HG03575 (cell line): Measurements from ENCODE around the gene DRAM2.
"Not testable (repeated sequence)": the region's sequence is repeated elsewhere in the genome, so short reads cannot be mapped to it uniquely, and the experiment has no call there.

Experiments
- ATAC-seq: cut with Tn5 transposase; IDR thresholded peaks from one replicate; pipeline ENCODE4 v1.9.1; 2021; ENCODE audit not compliant: unreplicated experiment, insufficient number of reproducible peaks, low FRiP score; ENCODE audit errors: extremely low read depth

DRAM2 gene

GRCh38 chr1:111095421-111095820 lies 44.5 kb downstream of the DRAM2 start:
- ATAC-seq, result not testable (repeated sequence)

GRCh38 chr1:111089638-111090037 lies 50.3 kb downstream of the DRAM2 start:
- no peak for ATAC-seq

GRCh38 chr1:111085676-111086075 lies 54.2 kb downstream of the DRAM2 start:
- no peak for ATAC-seq

GRCh38 chr1:111084999-111085398 lies 54.9 kb downstream of the DRAM2 start:
- ATAC-seq, result no peak

- ATAC-seq, result no peak
These were observed 57.3 kb downstream of the DRAM2 start for GRCh38 chr1:111082421-111083203.

GRCh38 chr1:111079329-111079728 lies 60.6 kb downstream of the DRAM2 start:
- ATAC-seq, result not testable (repeated sequence)

GRCh38 chr1:111077312-111077711 lies 62.6 kb downstream of the DRAM2 start:
- ATAC-seq, result not testable (repeated sequence)
